GM12875 (cell line): ENCODE data around the gene STBD1.

Source experiments
- H3K4me3 ChIP-seq: one replicate; pipeline ENCODE4 v1.5.1; 2011; ENCODE audit warnings: low read depth, low read length, control low read depth
- CTCF ChIP-seq: IDR thresholded peaks from 2 replicates; pipeline ENCODE4 v1.5.1; 2011; ENCODE audit warnings: low read depth, mild to moderate bottlenecking, control low read depth, inconsistent platforms, low read length, moderate library complexity, borderline replicate concordance; ENCODE audit not compliant: insufficient read depth

STBD1 gene

GRCh38 chr4:76310683-76311082 lies 4.2 kb downstream of the STBD1 start:
- H3K4me3 ChIP-seq = no peak overlapping the region
- no peak for TF ChIP-seq CTCF

DNA sequence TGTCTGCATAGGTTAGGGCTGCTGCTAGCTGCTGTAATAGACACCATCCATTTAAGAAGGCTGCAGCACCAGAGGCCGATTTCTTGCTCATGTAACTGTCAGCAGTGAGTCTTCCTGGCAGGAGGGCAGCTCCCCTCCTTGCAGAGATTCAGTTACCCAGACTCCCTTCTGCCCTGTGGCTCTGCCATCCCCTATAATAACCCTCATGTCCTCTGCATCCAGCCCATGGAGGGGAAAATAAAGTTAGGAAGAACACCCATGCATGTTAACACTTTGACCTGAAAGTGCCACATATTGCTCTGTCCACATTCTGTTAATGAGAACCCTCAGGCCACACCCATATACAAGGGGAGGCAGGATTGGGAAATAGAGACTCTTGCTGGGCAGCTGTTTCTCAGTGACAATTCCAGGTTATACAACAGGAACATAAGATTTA lies 5.4 kb downstream of the STBD1 start:
- no peak for TF ChIP-seq CTCF
- H3K4me3 ChIP-seq = no peak overlapping the region

DNA sequence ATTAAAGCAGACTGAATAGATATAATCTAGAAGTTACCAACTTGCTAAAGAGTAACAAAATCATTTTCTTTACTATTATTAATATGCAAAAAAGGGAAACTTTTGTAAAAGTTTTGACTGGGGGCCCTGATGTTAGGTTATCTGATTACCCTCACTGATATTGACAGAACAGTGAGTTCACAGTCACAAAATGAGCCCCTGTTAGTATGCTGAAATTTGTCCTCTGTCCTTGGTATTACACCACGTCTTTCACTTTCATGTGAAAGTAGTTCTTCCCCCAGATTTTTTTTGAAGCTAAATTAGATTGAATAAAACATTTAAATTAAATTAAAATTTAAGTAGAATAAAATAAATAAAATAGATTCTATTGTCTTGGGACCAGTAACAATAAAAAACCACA lies 5.9 kb downstream of the STBD1 start:
- no peak for TF ChIP-seq CTCF
- no peak overlapping the region for H3K4me3 ChIP-seq

GRCh38 chr4:76313547-76313946 lies 7.0 kb downstream of the STBD1 start:
- no peak overlapping the region for H3K4me3 ChIP-seq

GRCh38 chr4:76315267-76315918 lies 8.9 kb downstream of the STBD1 start:
- no peak for TF ChIP-seq CTCF
- H3K4me3 ChIP-seq = no peak overlapping the region

More at GRCh38 chr4:76313547-76313946, 7.0 kb downstream of the STBD1 start:
- no peak for TF ChIP-seq CTCF

- no peak overlapping the region for H3K4me3 ChIP-seq
- no peak for TF ChIP-seq CTCF
Observed at GRCh38 chr4:76316131-76316530, 9.6 kb downstream of the STBD1 start.

- no peak for TF ChIP-seq CTCF
- H3K4me3 ChIP-seq = no peak overlapping the region
Observed at GRCh38 chr4:76322236-76322635, 15.7 kb downstream of the STBD1 start.
